ENCODE measurements around the gene CPED1.

- TF ChIP-seq POLR2A (IDR thresholded peaks at IDR 0.05): no peak
- TF ChIP-seq CTCF (IDR thresholded peaks at IDR 0.05): no peak
These were observed 10.0 kb downstream of the CPED1 start for GRCh38 chr7:120998520-120998919.
